Measurements from ENCODE around the gene CCSER2. TPM values are rescaled to one million over a fixed set of nuclear protein-coding genes. Genes with fewer than 3 reads are reported as not detected.
"Not testable (repeated sequence)": the region's sequence is repeated elsewhere in the genome, so short reads cannot be mapped to it uniquely, and the experiment has no call there.

The CCSER2 gene
- total RNA-seq, 2 experiments from 2014 or later: 92.7 to 98.0 TPM

DNA sequence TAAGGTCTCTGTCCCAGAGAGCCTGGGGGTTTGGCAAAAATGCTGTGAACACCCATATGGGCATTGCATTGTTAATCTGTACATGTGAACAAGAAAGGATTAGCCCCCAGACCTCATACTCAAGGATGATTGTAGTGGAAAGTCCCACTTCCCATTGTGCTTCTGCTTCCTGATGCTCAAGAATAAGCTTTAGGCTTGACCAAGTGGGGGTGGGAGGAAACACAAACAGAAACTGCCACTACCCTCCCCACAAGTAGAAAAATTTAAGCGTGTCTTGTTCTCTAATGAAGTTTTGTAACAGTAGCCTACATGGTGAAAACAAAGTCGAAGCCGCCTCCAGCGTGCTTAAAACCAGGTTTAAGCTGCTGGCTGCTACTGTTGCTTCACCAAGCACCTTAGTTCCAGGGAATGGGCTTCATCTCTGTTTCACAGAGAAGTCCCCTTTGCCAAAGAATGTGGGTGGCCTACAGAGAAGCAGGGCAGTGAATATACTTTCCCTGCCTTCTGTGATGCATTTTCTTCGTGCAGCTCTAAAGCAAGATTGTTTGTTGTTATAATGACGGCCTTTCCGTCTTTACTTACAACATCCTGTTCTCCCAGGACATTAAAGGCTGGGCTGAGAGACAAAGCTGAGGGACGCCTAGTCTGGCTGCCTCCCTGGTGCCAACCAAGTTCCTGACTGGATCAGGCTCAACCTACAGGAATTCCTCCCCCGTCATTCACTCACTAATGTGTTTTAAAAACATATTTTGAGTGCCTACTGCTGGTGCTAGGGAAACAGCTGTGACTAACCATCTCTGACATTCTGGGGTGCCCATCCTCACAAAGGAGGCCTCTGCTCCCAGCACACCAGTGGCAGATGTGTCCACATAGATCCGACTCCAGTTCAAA, 32.1 kb upstream of the CCSER2 start:
- Mint-ChIP-seq H3K4me3 (no peak overlapping the region), H3K4me1 (peaks cover 25% of the 10 kb centered on the region), H3K36me3 (no peaks in the 10 kb centered on the region), H3K27ac (no peak overlapping the region), H3K27me3 (peaks cover 12% of the 10 kb centered on the region), H3K9me3 (no peaks in the 10 kb centered on the region)
- POLR2A ChIA-PET: interaction anchor here (0.6 kb wide), 1 partner anchor 32 kb away, joined by 3 read pairs; the partner anchor contains the start of gene CCSER2
- DNase-seq (no peak), ATAC-seq (ENCODE audit: low read depth) (no peak)

GRCh38 chr10:84298057-84298456, 30.3 kb upstream of the CCSER2 start:
- ATAC-seq (ENCODE audit: low read depth): no peak
- no peak overlapping the region for H3K27ac Mint-ChIP-seq
- no peaks in the 10 kb centered on the region for H3K9me3 Mint-ChIP-seq

GRCh38 chr10:84302223-84302622, 26.2 kb upstream of the CCSER2 start:
- Mint-ChIP-seq H3K27ac (no peak overlapping the region), H3K9me3 (peaks cover 9% of the 10 kb centered on the region), H3K4me1 (peaks cover 22% of the 10 kb centered on the region), H3K27me3 (peaks cover 25% of the 10 kb centered on the region), H3K4me3 (no peak overlapping the region), H3K36me3 (peaks cover 10% of the 10 kb centered on the region)
- DNase-seq (no peak), ATAC-seq (ENCODE audit: low read depth) (no peak)
- POLR2A ChIA-PET: interaction anchor here (0.7 kb wide), 1 partner anchor 79 kb away, joined by 5 read pairs; no protein-coding TSS in a partner anchor

More at GRCh38 chr10:84298057-84298456, 30.3 kb upstream of the CCSER2 start:
- Mint-ChIP-seq H3K36me3 (no peaks in the 10 kb centered on the region), H3K27me3 (peaks cover 13% of the 10 kb centered on the region), H3K4me1 (peaks cover 27% of the 10 kb centered on the region), H3K4me3 (no peak overlapping the region)
- no peak for DNase-seq
- POLR2A ChIA-PET: no interaction called here

GRCh38 chr10:84306751-84307384, 21.5 kb upstream of the CCSER2 start:
- Mint-ChIP-seq H3K9me3 (peaks cover 10% of the 10 kb centered on the region), H3K27me3 (peaks cover 13% of the 10 kb centered on the region), H3K4me1 (peaks cover 42% of the 10 kb centered on the region), H3K4me3 (peak overlapping the region; percentile 28), H3K27ac (peak overlapping the region; percentile 44), H3K36me3 (peaks cover 11% of the 10 kb centered on the region)
- POLR2A ChIA-PET: interaction anchor here (0.7 kb wide), 2 partner anchors 31 to 173 kb away, joined by 4 read pairs; no protein-coding TSS in a partner anchor
- DNase-seq (no peak), ATAC-seq (ENCODE audit: low read depth) (no peak)

GRCh38 chr10:84308021-84308420, 20.4 kb upstream of the CCSER2 start:
- POLR2A ChIA-PET: no interaction called here
- ATAC-seq (ENCODE audit: low read depth): no peak
- peaks cover 40% of the 10 kb centered on the region for H3K4me1 Mint-ChIP-seq
- H3K27me3 Mint-ChIP-seq: peaks cover 13% of the 10 kb centered on the region
- H3K9me3 Mint-ChIP-seq: peaks cover 10% of the 10 kb centered on the region
- no peak overlapping the region for H3K4me3 Mint-ChIP-seq
- H3K27ac Mint-ChIP-seq: peak overlapping the region; percentile 31
- peaks cover 12% of the 10 kb centered on the region for H3K36me3 Mint-ChIP-seq
- DNase-seq: no peak

DNA sequence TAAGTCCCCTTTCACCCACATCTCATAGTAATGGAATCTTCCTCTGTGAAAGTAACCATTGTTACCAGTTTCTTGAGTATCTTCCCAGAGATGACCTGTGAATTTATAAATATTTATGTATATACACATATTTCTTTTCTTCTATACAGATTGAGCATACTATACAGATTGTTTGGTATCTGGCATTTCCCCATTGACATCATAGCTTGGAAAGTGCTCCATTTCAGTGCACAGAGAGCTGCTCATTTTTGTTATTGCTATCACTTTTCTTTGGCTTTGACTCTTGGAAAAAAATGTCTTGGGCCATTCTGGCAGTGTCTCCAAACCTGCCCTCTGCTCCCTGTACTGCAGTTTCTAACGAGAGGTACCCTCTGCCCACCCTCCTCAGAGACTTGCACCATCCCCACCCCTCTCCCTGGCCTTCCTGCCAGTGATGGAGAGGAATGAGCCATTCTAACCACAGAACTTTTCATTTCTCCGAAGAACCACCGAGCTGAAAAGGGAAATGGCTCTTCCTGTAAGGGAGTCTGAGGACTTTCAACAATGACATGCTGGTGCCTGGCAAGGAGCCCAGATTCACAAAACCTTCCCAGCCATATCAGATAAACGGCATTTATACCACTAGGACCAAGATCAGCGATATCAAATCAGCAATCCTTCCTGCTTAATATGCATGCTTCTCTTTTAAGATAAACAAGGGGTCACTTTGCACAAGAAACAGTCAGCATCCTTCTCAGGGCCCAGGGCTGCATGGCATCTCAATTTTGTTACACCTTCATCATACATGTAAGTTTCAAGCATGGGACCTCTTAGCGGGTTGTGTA, 19.7 kb upstream of the CCSER2 start:
- peaks cover 10% of the 10 kb centered on the region for H3K9me3 Mint-ChIP-seq
- H3K4me1 Mint-ChIP-seq: peaks cover 40% of the 10 kb centered on the region
- H3K4me3 Mint-ChIP-seq: peak overlapping the region; percentile 72
- DNase-seq (no peak), ATAC-seq (ENCODE audit: low read depth) (peak; percentile 59)
- peak overlapping the region; percentile 69 for H3K27ac Mint-ChIP-seq
- POLR2A ChIA-PET: no interaction called here
- H3K36me3 Mint-ChIP-seq: peaks cover 12% of the 10 kb centered on the region
- H3K27me3 Mint-ChIP-seq: peaks cover 13% of the 10 kb centered on the region

- peaks cover 12% of the 10 kb centered on the region for H3K36me3 Mint-ChIP-seq
- DNase-seq (no peak), ATAC-seq (ENCODE audit: low read depth) (no peak)
- peaks cover 6% of the 10 kb centered on the region for H3K27me3 Mint-ChIP-seq
- H3K27ac Mint-ChIP-seq: no peak overlapping the region
- H3K9me3 Mint-ChIP-seq: peaks cover 10% of the 10 kb centered on the region
- no peak overlapping the region for H3K4me3 Mint-ChIP-seq
- POLR2A ChIA-PET: interaction anchor here (0.9 to 1.3 kb wide), 3 partner anchors 17 to 21 kb away, joined by 3 read pairs; no protein-coding TSS in a partner anchor
- peaks cover 45% of the 10 kb centered on the region for H3K4me1 Mint-ChIP-seq
These were observed 17.9 kb upstream of the CCSER2 start for GRCh38 chr10:84310470-84310869.

DNA sequence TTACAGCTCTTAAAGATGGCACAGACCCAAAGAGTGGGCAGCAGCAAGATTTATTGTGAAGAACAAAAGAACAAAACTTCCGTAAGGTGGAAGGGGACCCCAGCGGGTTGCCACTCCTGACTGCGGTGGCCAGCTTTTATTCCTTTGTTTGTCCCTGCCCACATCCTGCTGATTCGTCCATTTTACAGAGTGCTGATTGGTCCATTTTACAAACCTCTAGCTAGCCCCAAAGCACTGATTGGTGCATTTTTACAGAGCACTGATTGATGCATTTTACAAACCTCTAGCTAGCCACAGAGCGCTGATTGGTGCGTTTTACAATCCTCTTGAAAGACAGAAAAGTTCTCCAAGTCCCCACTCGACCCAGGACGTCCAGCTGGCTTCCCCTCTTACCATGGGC, 16.8 kb upstream of the CCSER2 start:
- POLR2A ChIA-PET: interaction anchor here (1.3 kb wide), 1 partner anchor 18 kb away, joined by 3 read pairs; no protein-coding TSS in a partner anchor
- H3K4me3 Mint-ChIP-seq: no peak overlapping the region
- H3K4me1 Mint-ChIP-seq: peaks cover 37% of the 10 kb centered on the region
- H3K36me3 Mint-ChIP-seq: peaks cover 8% of the 10 kb centered on the region
- no peak overlapping the region for H3K27ac Mint-ChIP-seq
- ATAC-seq (ENCODE audit: low read depth) (no peak), DNase-seq (no peak)
- peaks cover 1% of the 10 kb centered on the region for H3K27me3 Mint-ChIP-seq
- peaks cover 6% of the 10 kb centered on the region for H3K9me3 Mint-ChIP-seq

- H3K4me1 Mint-ChIP-seq: peaks cover 30% of the 10 kb centered on the region
These were observed 15.6 kb upstream of the CCSER2 start for GRCh38 chr10:84312816-84313215.

DNA sequence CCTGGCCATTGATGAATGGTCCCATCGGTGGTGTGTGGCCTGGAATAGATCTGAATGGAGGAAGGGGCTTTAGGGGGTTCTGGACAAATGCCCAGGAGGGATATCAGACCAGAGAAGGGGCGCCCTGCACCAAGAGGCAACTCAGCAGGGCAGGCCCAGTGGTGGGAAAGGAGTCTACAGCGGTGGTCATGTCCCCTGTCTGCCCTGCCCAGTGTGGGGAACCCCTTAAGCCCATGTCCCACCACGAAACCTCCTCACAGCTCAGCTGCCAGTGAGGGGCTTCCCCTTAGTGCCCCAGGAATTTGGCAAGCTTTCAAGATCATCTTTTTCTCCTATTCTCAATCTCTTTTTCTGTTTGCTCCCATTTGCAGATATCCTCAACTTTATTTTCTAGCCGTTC, 14.1 kb upstream of the CCSER2 start:
- peaks cover 1% of the 10 kb centered on the region for H3K27me3 Mint-ChIP-seq
- POLR2A ChIA-PET: interaction anchor here (1.4 kb wide), 1 partner anchor 14 kb away, joined by 9 read pairs; the partner anchor contains the start of gene CCSER2
- no peaks in the 10 kb centered on the region for H3K9me3 Mint-ChIP-seq
- DNase-seq: no peak
- no peak overlapping the region for H3K4me3 Mint-ChIP-seq
- H3K36me3 Mint-ChIP-seq: peaks cover 2% of the 10 kb centered on the region
- no peak for ATAC-seq (ENCODE audit: low read depth)
- H3K4me1 Mint-ChIP-seq: peaks cover 17% of the 10 kb centered on the region
- H3K27ac Mint-ChIP-seq: no peak overlapping the region

More at GRCh38 chr10:84312816-84313215, 15.6 kb upstream of the CCSER2 start:
- DNase-seq: no peak
- Mint-ChIP-seq H3K9me3 (no peaks in the 10 kb centered on the region), H3K36me3 (peaks cover 2% of the 10 kb centered on the region), H3K4me3 (no peak overlapping the region), H3K27me3 (peaks cover 1% of the 10 kb centered on the region), H3K27ac (no peak overlapping the region)
- no peak for ATAC-seq (ENCODE audit: low read depth)
- POLR2A ChIA-PET: no interaction called here

GRCh38 chr10:84317174-84317573, 11.2 kb upstream of the CCSER2 start:
- DNase-seq: no peak
- ATAC-seq (ENCODE audit: low read depth): no peak
- no peak overlapping the region for H3K27ac Mint-ChIP-seq
- H3K9me3 Mint-ChIP-seq: no peaks in the 10 kb centered on the region
- H3K4me3 Mint-ChIP-seq: no peak overlapping the region
- no peaks in the 10 kb centered on the region for H3K27me3 Mint-ChIP-seq
- POLR2A ChIA-PET: interaction anchor here (1.0 to 1.2 kb wide), 2 partner anchors 11 to 12 kb away, joined by 5 to 6 read pairs; partner anchors contain the start of gene CCSER2
- H3K36me3 Mint-ChIP-seq: no peaks in the 10 kb centered on the region
- H3K4me1 Mint-ChIP-seq: peaks cover 15% of the 10 kb centered on the region

DNA sequence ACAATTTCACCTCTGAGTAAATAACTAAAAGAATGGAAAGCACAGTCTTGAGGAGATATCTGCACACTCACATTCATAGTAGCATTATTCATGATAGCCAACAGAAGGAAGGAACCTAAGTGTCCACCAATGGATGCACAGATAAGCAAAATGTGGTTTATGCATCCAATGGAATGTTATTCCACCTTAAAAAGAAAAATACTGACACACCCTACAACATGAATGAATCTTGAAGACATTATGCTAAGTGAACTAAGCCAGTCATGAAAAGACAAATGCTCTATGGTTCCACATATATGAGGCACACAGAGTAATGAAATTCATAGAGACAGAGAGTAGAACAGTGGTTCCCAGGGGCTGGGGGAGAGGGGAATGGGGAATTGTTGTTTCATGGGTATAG, 6.5 kb upstream of the CCSER2 start:
- POLR2A ChIA-PET: no interaction called here
- Mint-ChIP-seq H3K9me3 (no peaks in the 10 kb centered on the region), H3K4me1 (peaks cover 4% of the 10 kb centered on the region), H3K27ac (no peak overlapping the region), H3K27me3 (peaks cover 7% of the 10 kb centered on the region), H3K36me3 (no peaks in the 10 kb centered on the region), H3K4me3 (no peak overlapping the region)
- no peak for ATAC-seq (ENCODE audit: low read depth)
- DNase-seq: no peak

DNA sequence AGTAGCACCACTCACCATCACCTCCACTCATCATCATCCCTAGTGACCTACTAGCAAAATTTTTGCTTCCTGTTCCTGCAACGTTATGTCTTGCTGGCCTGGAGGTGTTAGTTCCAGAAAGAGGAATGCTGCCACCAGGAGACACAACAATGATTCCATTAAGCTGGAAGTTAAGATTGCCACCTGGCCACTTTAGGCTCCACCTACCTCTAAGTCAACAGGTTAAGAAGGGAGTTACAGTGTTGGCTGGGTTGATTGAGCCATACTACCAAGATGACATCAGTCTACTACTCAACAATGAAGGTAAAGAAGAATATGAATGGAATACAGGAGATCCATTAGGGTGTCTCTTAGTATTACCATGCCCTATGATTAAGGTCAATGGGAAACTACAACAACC, 4.8 kb upstream of the CCSER2 start:
- H3K27ac Mint-ChIP-seq; H3K27me3 Mint-ChIP-seq; H3K4me3 Mint-ChIP-seq; H3K36me3 Mint-ChIP-seq; H3K4me1 Mint-ChIP-seq; ATAC-seq (ENCODE audit: low read depth); DNase-seq; POLR2A ChIA-PET; H3K9me3 Mint-ChIP-seq: not testable (repeated sequence)
